Measurements from ENCODE around the gene ZNF664. TPM values are rescaled to one million over a fixed set of nuclear protein-coding genes. Genes with fewer than 3 reads are reported as not detected.

ZNF664 gene
- total and polyA plus RNA-seq, 2 of the 8 experiments (the other 6 are each of a cell fraction or from before 2014, with no cell fraction given): 22.8 to 51.4 TPM

DNA sequence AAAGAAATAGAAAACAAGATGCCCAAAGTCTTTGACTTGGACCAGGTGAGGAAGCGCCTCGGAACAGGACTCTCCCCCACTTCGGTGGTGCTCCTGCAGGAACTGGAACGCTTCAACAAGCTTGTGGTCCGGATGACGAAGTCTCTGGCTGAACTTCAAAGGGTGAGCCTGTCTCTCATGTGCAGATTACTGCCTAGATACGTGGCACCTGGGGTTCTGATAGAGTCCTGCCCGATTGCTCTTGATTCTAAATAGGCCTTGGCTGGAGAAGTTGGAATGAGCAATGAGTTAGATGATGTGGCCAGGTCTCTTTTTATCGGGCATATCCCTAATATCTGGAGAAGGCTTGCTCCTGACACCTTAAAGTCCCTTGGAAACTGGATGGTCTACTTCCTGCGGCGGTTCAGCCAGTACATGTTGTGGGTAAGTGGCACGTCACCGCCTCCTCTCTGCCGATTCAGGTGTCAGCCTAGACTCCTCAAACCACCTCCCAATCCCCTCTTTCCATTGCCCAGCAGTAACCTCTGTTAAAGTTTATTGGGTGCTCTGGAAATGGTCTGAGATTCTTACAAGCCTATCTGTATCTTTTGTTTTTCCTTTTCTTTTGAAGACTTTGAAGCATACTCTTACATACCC is 41.2 kb upstream of the ZNF664 start:
- no peak overlapping the region for H3K23ac ChIP-seq (ENCODE audit: insufficient read length)
- H2BK12ac ChIP-seq (ENCODE audit: low read depth, low read length): no peak overlapping the region
- H3K56ac ChIP-seq (replicated peaks; ENCODE audit: insufficient read length, low read depth, low read length): no peak overlapping the region
- H3K18ac ChIP-seq (ENCODE audit: extremely low read depth, low read length): no peak overlapping the region
- H3K4me3 ChIP-seq (ENCODE audit: extremely low read depth in 1 of 4, insufficient read depth in 2 of 4, low read depth in 3 of 4, low read length in 4 of 4): no peak overlapping the region
- no peaks in the 10 kb centered on the region for H3K9me3 ChIP-seq (ENCODE audit: insufficient read depth in 2 of 2, low read depth in 1 of 2, low read length in 1 of 2)
- CTCF ChIA-PET (ENCODE audit: partially characterized antibody): interaction anchor here (0.7 to 4.5 kb wide), 8 partner anchors 9 to 46 kb away, joined by 3 to 17 read pairs (median 4); no protein-coding TSS in a partner anchor
- DNase-seq (ENCODE audit: low read depth in 1 of 2, low spot score in 2 of 2) (no peak), FAIRE-seq (no peak)
- no peak overlapping the region for H3K14ac ChIP-seq (ENCODE audit: insufficient read length)
- peaks cover 0 to 2% (median 0%) of the 10 kb centered on the region in 4 experiments; a peak in 1 of 7 replicates for H3K27me3 ChIP-seq (replicated peaks in 1 of 4; ENCODE audit: control insufficient read depth in 3 of 4, extremely low read depth in 1 of 4, insufficient read depth in 3 of 4, low read length in 3 of 4)
- WGBS, 2 experiments (ENCODE audit: extremely low coverage in 1 of 2, insufficient coverage in 1 of 2, insufficient read length in 1 of 2, insufficient replicate concordance in 2 of 2, low coverage in 1 of 2, low lambda C conversion rate in 2 of 2, missing lambda C conversion rate in 1 of 2): 81% methylated on average over 14 of the region's 14 CpGs; no CpG with 5 or more reads in 1 of the 2 experiments
- H4K5ac ChIP-seq (ENCODE audit: insufficient read length, low read depth, low read length): no peak overlapping the region
- no peaks in the 10 kb centered on the region for H3K36me3 ChIP-seq (ENCODE audit: control insufficient read depth in 2 of 4, insufficient read depth in 4 of 4, low read length in 3 of 4)
- no peaks in the 10 kb centered on the region for H4K20me1 ChIP-seq (replicated peaks in 1 of 2; ENCODE audit: control insufficient read depth in 1 of 2, insufficient read depth in 2 of 2, low read length in 2 of 2)
- H3K27ac ChIP-seq (ENCODE audit: low read depth, low read length): no peak overlapping the region
- H2AK5ac ChIP-seq (ENCODE audit: low read depth, low read length): no peak overlapping the region
- no peaks in the 10 kb centered on the region for H3K79me2 ChIP-seq (ENCODE audit: control insufficient read depth in 1 of 2, insufficient read depth in 2 of 2, low read length in 2 of 2)
- no peak overlapping the region for H2AFZ ChIP-seq (ENCODE audit: low read length)
- H3K4ac ChIP-seq (replicated peaks; ENCODE audit: insufficient read length, low read depth, low read length): no peak overlapping the region
- no peaks in the 10 kb centered on the region for H3K79me1 ChIP-seq (ENCODE audit: low read depth, low read length)
- no peaks in the 10 kb centered on the region for H3K23me2 ChIP-seq (ENCODE audit: low read depth, low read length)
- no peak overlapping the region for H4K91ac ChIP-seq (replicated peaks; ENCODE audit: insufficient read length, low read length)
- H3K4me1 ChIP-seq (replicated peaks in 1 of 4; ENCODE audit: control insufficient read depth in 3 of 4, insufficient read depth in 4 of 4, low read length in 3 of 4): no peaks in the 10 kb centered on the region
- H3K9ac ChIP-seq (replicated peaks in 1 of 4; ENCODE audit: extremely low read depth in 1 of 4, low read depth in 3 of 4, low read length in 3 of 4): no peak overlapping the region
- no peak overlapping the region for H4K8ac ChIP-seq (ENCODE audit: extremely low read depth, insufficient read depth, low read length)
- no peak overlapping the region for H2BK20ac ChIP-seq (ENCODE audit: low read length)
- H2BK15ac ChIP-seq (ENCODE audit: low read length): no peak overlapping the region
- H2BK5ac ChIP-seq (ENCODE audit: low read depth, low read length): no peak overlapping the region
- POLR2A ChIA-PET (ENCODE audit: partially characterized antibody): no interaction called here
- TF ChIP-seq ASH2L (IDR thresholded peaks at IDR 0.05; ENCODE audit: low read length): no peak
- TF ChIP-seq, protein P1, sequence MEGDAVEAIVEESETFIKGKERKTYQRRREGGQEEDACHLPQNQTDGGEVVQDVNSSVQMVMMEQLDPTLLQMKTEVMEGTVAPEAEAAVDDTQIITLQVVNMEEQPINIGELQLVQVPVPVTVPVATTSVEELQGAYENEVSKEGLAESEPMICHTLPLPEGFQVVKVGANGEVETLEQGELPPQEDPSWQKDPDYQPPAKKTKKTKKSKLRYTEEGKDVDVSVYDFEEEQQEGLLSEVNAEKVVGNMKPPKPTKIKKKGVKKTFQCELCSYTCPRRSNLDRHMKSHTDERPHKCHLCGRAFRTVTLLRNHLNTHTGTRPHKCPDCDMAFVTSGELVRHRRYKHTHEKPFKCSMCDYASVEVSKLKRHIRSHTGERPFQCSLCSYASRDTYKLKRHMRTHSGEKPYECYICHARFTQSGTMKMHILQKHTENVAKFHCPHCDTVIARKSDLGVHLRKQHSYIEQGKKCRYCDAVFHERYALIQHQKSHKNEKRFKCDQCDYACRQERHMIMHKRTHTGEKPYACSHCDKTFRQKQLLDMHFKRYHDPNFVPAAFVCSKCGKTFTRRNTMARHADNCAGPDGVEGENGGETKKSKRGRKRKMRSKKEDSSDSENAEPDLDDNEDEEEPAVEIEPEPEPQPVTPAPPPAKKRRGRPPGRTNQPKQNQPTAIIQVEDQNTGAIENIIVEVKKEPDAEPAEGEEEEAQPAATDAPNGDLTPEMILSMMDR (IDR thresholded peaks at IDR 0.05; ENCODE audit: control extremely low read depth in 1 of 3, insufficient read depth in 1 of 3, low read depth in 1 of 3, low read length in 3 of 3): peak in 2 of 3 experiments; percentile 30 to 39; a peak in 2 of 4 replicates
- peak; percentile 15 to 30; a peak in 2 of 4 replicates for TF ChIP-seq RAD21 (IDR thresholded peaks at IDR 0.05 in 1 of 2, conservative IDR thresholded peaks at IDR 0.05 in 1 of 2; ENCODE audit: low read depth in 2 of 2, low read length in 2 of 2)
- no peak for TF ChIP-seq MAFK (IDR thresholded peaks at IDR 0.05; ENCODE audit: low read depth, low read length)
- no peak for TF ChIP-seq BCL11A (IDR thresholded peaks at IDR 0.05; ENCODE audit: low read depth in 2 of 2, low read length in 2 of 2)
- no peak for TF ChIP-seq CBX5 (IDR thresholded peaks at IDR 0.05; ENCODE audit: low read depth, low read length)
- H2BK120ac ChIP-seq (replicated peaks; ENCODE audit: low read depth, low read length): no peak overlapping the region
- no peak overlapping the region for H3K4me2 ChIP-seq (ENCODE audit: insufficient read depth in 1 of 2, low read depth in 2 of 2, low read length in 2 of 2)
